ENCODE measurements around the gene MMRN1. TPM values are rescaled to one million over a fixed set of nuclear protein-coding genes. Genes with fewer than 3 reads are reported as not detected.

Gene MMRN1
- total RNA-seq, 1 experiment from 2014 or later, result not detected

DNA sequence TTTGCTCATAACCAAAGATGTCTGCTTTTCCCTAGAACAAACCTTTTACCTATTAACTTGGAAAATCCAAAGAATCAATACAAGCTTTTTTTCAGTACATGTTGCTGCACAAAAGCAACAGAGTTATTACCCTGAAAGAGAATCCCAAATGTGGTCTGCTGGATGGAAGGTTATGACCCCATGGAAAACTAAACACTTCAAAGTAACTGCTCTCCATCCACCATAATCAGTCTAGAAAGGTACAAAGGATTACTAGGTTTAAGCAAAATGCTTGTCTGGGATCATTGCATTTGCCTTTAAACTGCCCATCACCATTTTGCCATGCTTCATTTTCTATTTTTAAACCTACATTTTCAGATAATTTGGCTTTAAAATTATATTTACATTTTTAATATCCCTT is 11.7 kb downstream of the MMRN1 start:
- Histone ChIP-seq H3K27ac (no peak overlapping the region), H3K79me2 (ENCODE audit: low read depth) (no peaks in the 10 kb centered on the region), H3K4me2 (no peak overlapping the region), H3K36me3 (ENCODE audit: low read depth) (no peaks in the 10 kb centered on the region), H3K9me3 (ENCODE audit: insufficient read depth, low read depth) (no peaks in the 10 kb centered on the region), H2AFZ (no peak overlapping the region), H3K9me2 (ENCODE audit: insufficient read depth) (no peaks in the 10 kb centered on the region), H3K4me3 (no peak overlapping the region), H3K27me3 (ENCODE audit: insufficient read depth, low read depth) (no peaks in the 10 kb centered on the region), H3K4me1 (replicated peaks; ENCODE audit: insufficient read depth) (no peaks in the 10 kb centered on the region), H4K20me1 (ENCODE audit: insufficient read depth) (no peaks in the 10 kb centered on the region), H3F3A (ENCODE audit: insufficient read depth, low read depth) (no peaks in the 10 kb centered on the region)
- CTCF ChIA-PET, result no interaction called here
- TF ChIP-seq EZH2 (IDR thresholded peaks at IDR 0.05; ENCODE audit: low read depth), result no peak
- TF ChIP-seq, protein P1, sequence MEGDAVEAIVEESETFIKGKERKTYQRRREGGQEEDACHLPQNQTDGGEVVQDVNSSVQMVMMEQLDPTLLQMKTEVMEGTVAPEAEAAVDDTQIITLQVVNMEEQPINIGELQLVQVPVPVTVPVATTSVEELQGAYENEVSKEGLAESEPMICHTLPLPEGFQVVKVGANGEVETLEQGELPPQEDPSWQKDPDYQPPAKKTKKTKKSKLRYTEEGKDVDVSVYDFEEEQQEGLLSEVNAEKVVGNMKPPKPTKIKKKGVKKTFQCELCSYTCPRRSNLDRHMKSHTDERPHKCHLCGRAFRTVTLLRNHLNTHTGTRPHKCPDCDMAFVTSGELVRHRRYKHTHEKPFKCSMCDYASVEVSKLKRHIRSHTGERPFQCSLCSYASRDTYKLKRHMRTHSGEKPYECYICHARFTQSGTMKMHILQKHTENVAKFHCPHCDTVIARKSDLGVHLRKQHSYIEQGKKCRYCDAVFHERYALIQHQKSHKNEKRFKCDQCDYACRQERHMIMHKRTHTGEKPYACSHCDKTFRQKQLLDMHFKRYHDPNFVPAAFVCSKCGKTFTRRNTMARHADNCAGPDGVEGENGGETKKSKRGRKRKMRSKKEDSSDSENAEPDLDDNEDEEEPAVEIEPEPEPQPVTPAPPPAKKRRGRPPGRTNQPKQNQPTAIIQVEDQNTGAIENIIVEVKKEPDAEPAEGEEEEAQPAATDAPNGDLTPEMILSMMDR (conservative IDR thresholded peaks at IDR 0.05), result no peak
- no TSS peak for BruUV-seq (replicated peaks)
- DNase-seq, result no peak
- intact Hi-C loops (cut with micrococcal nuclease; ENCODE audit: unreplicated experiment), result loop anchor here (10.0 kb wide), 1 partner anchor 742 kb away; no protein-coding TSS in a partner anchor
- POLR2A ChIA-PET (ENCODE audit: unreplicated experiment), result no interaction called here

DNA sequence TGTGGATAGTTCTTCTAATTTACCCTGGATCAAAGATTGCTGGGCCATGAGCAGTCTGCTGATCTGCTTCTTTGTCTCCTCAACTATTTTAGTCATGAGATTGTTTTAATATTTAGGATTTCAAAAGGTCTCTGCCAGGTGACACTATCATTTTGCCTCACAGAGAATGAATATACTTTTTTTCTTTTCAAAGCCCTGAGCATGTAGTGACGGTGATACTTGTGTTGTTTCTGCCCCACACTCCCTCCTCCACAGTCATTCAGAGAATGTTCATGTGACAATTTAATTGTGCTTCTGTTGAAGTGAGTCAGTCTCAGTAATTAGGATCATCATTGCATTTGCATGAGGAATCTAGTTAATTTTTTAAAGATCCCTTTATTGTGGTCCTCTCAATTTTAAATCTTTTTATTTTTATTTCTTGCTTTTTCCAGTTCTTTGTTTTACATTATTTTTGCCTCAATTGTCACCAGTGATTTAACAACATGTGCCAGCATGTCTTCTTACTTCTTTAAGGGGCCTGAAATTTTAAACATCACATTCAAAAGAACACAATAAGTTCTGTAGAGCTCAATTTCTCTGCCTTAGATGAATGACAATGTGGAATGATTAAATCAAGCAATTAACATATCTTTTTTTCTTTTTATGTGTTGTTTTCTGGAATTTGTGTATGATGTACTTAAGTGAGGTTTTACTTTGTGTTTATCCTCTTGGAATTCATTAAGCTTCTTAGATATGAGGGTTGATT is 12.3 kb downstream of the MMRN1 start:
- BruUV-seq (replicated peaks), result no TSS peak
- TF ChIP-seq, protein P1 (conservative IDR thresholded peaks at IDR 0.05), result no peak
- TF ChIP-seq EZH2 (IDR thresholded peaks at IDR 0.05; ENCODE audit: low read depth), result no peak
- Histone ChIP-seq H3K9me2 (ENCODE audit: insufficient read depth) (no peaks in the 10 kb centered on the region), H2AFZ (no peak overlapping the region), H3K36me3 (ENCODE audit: low read depth) (no peaks in the 10 kb centered on the region), H4K20me1 (ENCODE audit: insufficient read depth) (no peaks in the 10 kb centered on the region), H3K4me2 (no peak overlapping the region), H3K4me3 (no peak overlapping the region), H3K79me2 (ENCODE audit: low read depth) (no peaks in the 10 kb centered on the region), H3K4me1 (replicated peaks; ENCODE audit: insufficient read depth) (no peaks in the 10 kb centered on the region), H3K27me3 (ENCODE audit: insufficient read depth, low read depth) (no peaks in the 10 kb centered on the region), H3K27ac (no peak overlapping the region), H3K9me3 (ENCODE audit: insufficient read depth, low read depth) (no peaks in the 10 kb centered on the region), H3F3A (ENCODE audit: insufficient read depth, low read depth) (no peaks in the 10 kb centered on the region)
- ChIA-PET POLR2A (ENCODE audit: unreplicated experiment) (no interaction called here), CTCF (no interaction called here)
- no peak for DNase-seq
- intact Hi-C loops (cut with micrococcal nuclease; ENCODE audit: unreplicated experiment), result loop anchor here (10.0 kb wide), 1 partner anchor 742 kb away; no protein-coding TSS in a partner anchor

DNA sequence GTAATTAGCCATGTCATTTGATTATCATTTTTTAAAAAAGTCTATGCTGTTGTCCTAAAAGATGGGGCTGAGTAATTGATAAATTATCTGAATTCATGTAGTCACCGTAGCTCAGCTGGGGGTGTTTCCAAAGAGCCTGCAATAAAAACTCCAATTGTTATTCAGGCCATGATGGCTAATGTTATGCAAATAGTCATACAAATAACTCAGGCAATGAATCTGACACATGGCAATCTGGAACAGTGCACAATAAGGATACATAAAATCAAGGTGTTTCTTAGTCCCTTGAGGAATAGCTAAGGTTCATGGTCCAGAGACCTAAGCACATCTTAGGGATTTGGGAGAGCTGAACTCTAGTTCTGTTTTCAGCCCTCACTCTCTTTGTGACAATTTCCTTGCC is 15.2 kb downstream of the MMRN1 start:
- intact Hi-C loops (cut with micrococcal nuclease; ENCODE audit: unreplicated experiment), result loop anchor here (10.0 kb wide), 1 partner anchor 745 kb away; no protein-coding TSS in a partner anchor
- Histone ChIP-seq H3K79me2 (ENCODE audit: low read depth) (no peaks in the 10 kb centered on the region), H3K4me3 (no peak overlapping the region), H3K27me3 (ENCODE audit: insufficient read depth, low read depth) (no peaks in the 10 kb centered on the region), H3K4me2 (no peak overlapping the region), H2AFZ (no peak overlapping the region), H3K9me2 (ENCODE audit: insufficient read depth) (no peaks in the 10 kb centered on the region), H3K4me1 (replicated peaks; ENCODE audit: insufficient read depth) (no peaks in the 10 kb centered on the region), H3K36me3 (ENCODE audit: low read depth) (no peaks in the 10 kb centered on the region), H3F3A (ENCODE audit: insufficient read depth, low read depth) (no peaks in the 10 kb centered on the region), H4K20me1 (ENCODE audit: insufficient read depth) (no peaks in the 10 kb centered on the region), H3K9me3 (ENCODE audit: insufficient read depth, low read depth) (no peaks in the 10 kb centered on the region), H3K27ac (no peak overlapping the region)
- TF ChIP-seq EZH2 (IDR thresholded peaks at IDR 0.05; ENCODE audit: low read depth), result no peak
- TF ChIP-seq, protein P1 (conservative IDR thresholded peaks at IDR 0.05), result no peak
- CTCF ChIA-PET, result no interaction called here
- BruUV-seq (replicated peaks), result no TSS peak
- DNase-seq, result no peak
- POLR2A ChIA-PET (ENCODE audit: unreplicated experiment), result no interaction called here

Data from PC-9 (cell line).